Hematopoietic multipotent progenitor cell treated with erythropoietin and hydrocortisone succinate and interleukin-3 and kit ligand, for 8 days (in vitro differentiated cells): ENCODE data around the gene UTP15.
A peak's percentile ranks its signal among the peaks of the same experiment; 100 is the strongest.

Experiments
- DNase-seq: peaks from one replicate; pipeline ENCODE4 v3.0.0-alpha.2; 2015

Gene UTP15

GRCh38 chr5:73582285-73583145 is 17.0 kb downstream of the UTP15 start:
- DNase-seq: no peak

DNA sequence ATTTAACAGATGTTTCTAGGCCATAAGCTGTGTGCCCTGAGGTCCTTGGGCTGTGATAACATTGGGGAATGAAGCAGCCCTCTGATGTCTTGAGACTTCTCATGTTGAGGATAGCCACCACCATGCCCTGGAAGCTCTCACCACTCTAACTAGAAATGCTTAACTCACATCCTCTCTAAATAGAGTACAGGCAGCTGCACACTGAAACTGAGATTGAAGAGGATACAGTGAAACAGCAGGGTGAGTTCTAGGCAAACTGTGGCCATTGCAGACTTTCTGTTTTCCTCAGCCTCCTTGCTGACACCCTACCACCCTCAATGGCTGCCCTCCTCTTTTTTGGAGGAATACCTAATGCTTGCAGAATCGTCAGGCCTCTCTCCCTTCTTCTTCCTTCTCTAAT is 22.4 kb downstream of the UTP15 start:
- DNase-seq: no peak

- DNase-seq: peak; percentile 81
Observed at GRCh38 chr5:73591102-73591695, 25.7 kb downstream of the UTP15 start.

GRCh38 chr5:73591698-73592501 is 26.4 kb downstream of the UTP15 start:
- no peak for DNase-seq

DNA sequence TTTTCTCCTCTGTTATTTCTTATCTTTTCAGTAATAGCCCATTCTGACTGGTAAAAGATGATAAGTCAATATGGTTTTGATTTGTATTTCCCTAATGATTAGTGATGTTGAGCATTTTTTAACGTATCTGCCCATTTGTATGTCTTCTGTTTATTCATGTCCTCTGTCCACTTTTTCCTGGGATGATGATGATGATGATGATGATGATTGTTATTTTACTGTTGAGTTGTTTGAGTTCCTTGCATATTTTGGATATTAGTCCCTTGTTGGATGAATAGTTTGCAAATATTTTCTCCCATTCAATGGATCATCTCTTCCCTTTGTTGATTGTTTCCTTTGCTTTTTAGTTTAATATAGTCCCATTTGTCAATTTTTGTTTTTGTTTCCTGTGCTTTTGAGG is 27.0 kb downstream of the UTP15 start:
- no peak for DNase-seq

GRCh38 chr5:73596705-73597328 is 31.3 kb downstream of the UTP15 start:
- DNase-seq: peak; percentile 64

- DNase-seq: no peak
Observed at GRCh38 chr5:73599380-73599779, 33.8 kb downstream of the UTP15 start.

- no peak for DNase-seq
Observed at GRCh38 chr5:73603998-73604397, 38.5 kb downstream of the UTP15 start.

GRCh38 chr5:73605223-73606087 is 39.9 kb downstream of the UTP15 start:
- DNase-seq: no peak

DNA sequence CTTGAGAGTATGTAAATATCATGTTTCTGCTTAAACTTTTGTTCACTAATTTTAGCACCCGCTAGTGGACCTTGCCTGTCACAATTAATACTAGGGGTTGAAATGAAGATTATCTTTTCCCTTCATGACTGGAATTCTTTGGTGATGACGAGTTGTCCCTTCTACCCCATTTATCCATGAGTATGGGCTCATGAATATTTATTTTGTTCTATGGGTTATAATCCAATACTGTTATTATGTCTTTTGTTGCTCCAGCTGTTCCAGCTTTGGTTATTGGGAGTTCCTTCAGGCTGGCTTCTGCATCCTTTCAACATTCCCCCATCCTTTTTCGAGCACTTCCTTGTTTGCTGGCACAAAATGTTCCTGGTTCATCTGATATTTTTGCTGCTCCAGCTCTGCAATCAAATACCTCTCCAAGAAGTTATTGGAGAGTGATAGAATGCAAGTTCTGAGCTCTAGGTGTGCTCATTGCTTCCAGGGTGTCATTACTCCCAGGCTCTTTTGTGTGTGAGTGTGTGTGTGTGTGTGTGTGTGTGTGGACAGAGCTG is 40.7 kb downstream of the UTP15 start:
- no peak for DNase-seq

- DNase-seq: no peak
Observed at GRCh38 chr5:73607228-73607627, 41.7 kb downstream of the UTP15 start.

GRCh38 chr5:73612799-73613198 is 47.3 kb downstream of the UTP15 start:
- DNase-seq: no peak

DNA sequence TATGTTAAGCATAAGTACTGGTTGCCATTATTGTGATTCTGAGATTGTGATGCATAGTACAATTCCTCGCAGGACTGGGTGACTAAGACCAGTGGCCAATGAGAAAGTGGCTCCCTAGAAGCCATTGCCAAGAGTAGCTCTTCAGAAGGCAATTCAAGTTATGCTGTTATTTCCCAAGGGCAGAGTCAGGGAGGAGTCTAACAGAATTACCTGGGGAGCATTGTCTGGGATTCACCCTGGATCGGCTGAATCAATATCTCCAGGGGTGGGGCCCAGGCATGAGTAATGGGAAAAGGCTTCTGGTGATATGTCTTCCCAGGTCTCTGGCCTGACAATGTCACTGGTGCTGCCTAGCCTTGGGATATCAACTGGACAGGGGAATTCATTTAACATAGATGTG is 49.5 kb downstream of the UTP15 start:
- no peak for DNase-seq

- no peak for DNase-seq
Observed at GRCh38 chr5:73615947-73616346, 50.4 kb downstream of the UTP15 start.

DNA sequence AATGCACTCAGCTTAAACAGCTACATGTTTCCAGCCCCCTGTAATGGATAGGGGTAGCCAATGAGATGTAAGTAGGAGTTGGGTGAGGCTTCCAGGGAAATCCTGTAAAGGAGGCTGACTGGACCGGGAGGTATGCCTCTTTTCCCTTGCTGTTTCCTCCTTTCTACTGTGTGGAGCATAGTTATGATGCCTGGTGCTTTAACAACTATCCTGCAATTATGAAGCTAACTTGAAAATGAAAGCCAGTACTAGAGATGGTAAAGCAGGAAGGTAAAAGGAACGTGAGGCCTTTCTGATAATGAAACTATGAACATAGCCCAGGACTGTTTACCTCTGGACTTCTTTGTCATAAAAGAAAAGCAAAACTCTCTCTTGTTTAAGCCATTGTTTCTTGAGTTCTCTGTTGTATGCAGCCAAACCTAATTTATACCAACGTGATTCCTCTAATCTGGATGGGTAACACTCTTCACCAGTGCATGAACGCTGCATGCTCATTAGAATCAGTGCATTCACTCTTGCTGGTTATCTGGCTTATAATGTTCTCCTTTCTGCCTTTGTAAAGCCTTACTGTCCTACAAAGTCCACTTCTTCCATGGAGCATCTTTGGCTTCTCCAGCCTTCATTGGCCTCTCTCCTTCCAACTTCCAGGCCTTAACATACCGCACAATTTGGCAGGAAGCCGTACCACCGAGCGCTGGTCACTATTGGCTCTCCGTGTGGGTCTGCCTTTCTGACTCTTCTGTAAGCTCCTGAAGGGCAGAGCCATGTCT is 52.2 kb downstream of the UTP15 start:
- DNase-seq: no peak

DNA sequence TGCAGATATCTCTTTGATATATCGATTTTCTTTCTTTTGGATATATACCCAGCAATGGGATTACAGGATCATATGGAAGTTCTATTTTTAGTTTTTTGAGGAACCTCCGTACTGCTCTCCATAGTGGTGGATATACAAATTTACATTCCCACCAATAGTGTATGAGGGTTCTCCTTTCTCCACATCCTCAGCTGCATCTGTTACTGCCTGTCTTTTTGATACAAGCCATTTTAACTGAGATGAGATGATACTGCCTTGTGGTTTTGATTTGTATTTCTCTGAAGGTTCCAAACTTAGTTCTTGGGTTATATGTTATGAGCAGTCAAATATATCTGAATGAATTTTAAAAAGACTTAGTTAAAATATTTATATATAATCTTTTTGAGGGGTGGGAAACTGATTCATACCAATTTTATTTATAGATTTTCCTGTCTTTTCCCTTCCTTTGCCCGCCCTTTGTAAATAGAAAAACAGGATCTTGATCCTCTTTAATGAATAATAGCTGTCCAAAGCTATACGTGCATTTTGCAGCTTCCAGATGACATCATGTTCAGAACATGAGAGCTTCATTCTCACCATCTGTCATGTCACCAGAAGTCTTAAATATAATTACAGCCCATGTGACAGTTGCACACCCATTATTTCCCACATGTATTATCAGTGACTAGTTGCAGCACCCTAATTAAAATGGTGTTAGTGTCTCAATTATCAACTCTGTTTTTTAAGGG is 54.2 kb downstream of the UTP15 start:
- DNase-seq: no peak

GRCh38 chr5:73620334-73620687 is 54.8 kb downstream of the UTP15 start:
- no peak for DNase-seq

GRCh38 chr5:73623060-73623459 is 57.5 kb downstream of the UTP15 start:
- DNase-seq: no peak

- no peak for DNase-seq
Observed at GRCh38 chr5:73623901-73624404, 58.4 kb downstream of the UTP15 start.

GRCh38 chr5:73624888-73625287 is 59.3 kb downstream of the UTP15 start:
- DNase-seq: no peak
